HG03135 (cell line): ENCODE data around the gene HECTD1.
"Not testable (repeated sequence)": the region's sequence is repeated elsewhere in the genome, so short reads cannot be mapped to it uniquely, and the experiment has no call there.

Experiments used
- ATAC-seq: cut with Tn5 transposase; IDR thresholded peaks from one replicate; pipeline ENCODE4 v1.9.1; 2021; ENCODE audit warnings: mild to moderate bottlenecking, moderate library complexity; ENCODE audit not compliant: unreplicated experiment

The HECTD1 gene

DNA sequence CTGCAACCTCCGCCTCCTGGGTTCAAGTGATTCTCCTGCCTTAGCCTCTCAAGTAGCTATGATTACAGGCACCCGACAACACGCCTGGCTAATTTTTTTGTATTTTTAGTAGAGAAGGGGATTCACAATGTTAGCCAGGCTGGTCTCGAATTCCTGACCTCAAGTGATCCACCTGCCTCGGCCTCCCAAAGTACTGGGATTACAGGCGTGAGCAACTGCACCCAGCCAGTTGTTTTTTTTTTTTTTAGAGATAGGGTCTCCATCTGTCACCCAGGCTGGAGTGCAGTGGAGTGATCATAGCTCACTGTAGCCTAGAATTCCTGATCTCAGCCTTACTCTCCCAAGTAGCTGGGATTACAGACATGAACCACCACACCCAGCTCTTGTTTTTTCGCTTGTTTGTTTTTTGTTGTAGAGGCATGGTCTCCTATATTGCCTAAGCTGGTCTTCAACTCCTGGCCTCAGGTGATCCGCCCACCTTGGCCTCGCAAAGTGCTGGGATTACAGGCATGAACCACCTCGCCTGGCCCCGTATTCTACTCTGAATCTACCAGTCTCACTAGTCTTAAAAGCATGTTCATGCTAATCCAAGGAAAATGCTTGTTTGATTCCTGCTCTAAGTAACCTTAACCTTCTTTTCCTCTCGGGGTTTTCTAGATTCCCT lies 149.8 kb downstream of the HECTD1 start:
- no peak for ATAC-seq

DNA sequence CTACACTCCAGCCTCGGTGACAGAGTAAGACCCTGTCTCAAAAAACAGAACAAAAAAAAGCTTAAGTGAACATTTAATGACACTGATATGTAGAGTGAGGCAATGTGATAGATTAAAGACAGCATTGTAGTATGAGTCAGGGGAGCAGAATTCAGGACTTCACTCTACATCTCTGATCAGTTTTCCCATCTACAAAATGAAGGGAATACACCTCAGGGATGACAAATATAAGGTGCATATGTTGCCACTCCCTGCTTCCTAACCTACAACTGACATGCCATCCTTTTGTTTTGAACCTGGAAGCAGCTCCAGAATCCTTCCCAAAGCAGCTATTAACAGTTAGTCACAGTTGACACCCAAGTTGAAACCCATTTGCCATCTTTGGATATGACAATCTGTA lies 150.6 kb downstream of the HECTD1 start:
- ATAC-seq = no peak

- not testable (repeated sequence) for ATAC-seq
These were observed 154.5 kb downstream of the HECTD1 start for GRCh38 chr14:31052905-31053586.

- no peak for ATAC-seq
These were observed 156.1 kb downstream of the HECTD1 start for GRCh38 chr14:31051511-31051910.

DNA sequence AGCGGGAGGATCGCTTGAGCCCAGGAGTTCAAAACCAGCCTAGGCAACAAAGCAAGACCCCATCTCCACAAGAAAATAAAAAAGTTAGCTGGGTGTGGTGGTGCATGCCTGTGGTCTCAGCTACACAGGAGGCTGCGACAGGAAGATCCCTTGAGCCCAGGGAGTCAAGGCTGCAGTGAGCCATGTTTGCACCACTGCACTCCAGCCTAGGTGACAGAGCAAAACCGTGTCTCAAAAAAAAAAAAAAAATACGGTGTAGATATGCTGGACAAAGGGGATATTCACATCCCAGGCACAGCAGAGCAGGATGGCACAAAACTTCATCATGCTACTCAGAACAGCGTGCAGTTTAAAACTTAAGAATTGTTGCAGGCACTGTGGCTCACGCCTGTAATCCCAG lies 156.6 kb downstream of the HECTD1 start:
- ATAC-seq = no peak
